ENCODE measurements around the gene RRP8. TPM values are rescaled to one million over a fixed set of nuclear protein-coding genes. Genes with fewer than 3 reads are reported as not detected.

The RRP8 gene
- total RNA-seq, 1 donor from 2014 or later: 14.6 TPM

GRCh38 chr11:6601041-6601461, 2.4 kb downstream of the RRP8 start:
- peaks cover 14% of the 10 kb centered on the region for H3K4me1 Mint-ChIP-seq (ENCODE audit: unreplicated experiment)
- TF ChIP-seq CTCF (IDR thresholded peaks at IDR 0.05; ENCODE audit: unreplicated experiment): no peak

GRCh38 chr11:6599881-6600390, 3.5 kb downstream of the RRP8 start:
- TF ChIP-seq CTCF (IDR thresholded peaks at IDR 0.05; ENCODE audit: unreplicated experiment): no peak
- Mint-ChIP-seq H3K27ac (ENCODE audit: unreplicated experiment) (no peak overlapping the region), H3K27me3 (ENCODE audit: unreplicated experiment) (peaks cover 7% of the 10 kb centered on the region), H3K4me1 (ENCODE audit: unreplicated experiment) (peaks cover 9% of the 10 kb centered on the region), H3K4me3 (ENCODE audit: unreplicated experiment) (peak overlapping the region; percentile 38), H3K9me3 (ENCODE audit: unreplicated experiment) (no peaks in the 10 kb centered on the region), H3K36me3 (ENCODE audit: low read depth, unreplicated experiment) (peaks cover 31% of the 10 kb centered on the region)
- DNase-seq (ENCODE audit: low spot score): no peak

More at GRCh38 chr11:6601041-6601461, 2.4 kb downstream of the RRP8 start:
- Mint-ChIP-seq H3K27ac (ENCODE audit: unreplicated experiment) (no peak overlapping the region), H3K36me3 (ENCODE audit: low read depth, unreplicated experiment) (peaks cover 33% of the 10 kb centered on the region), H3K27me3 (ENCODE audit: unreplicated experiment) (peaks cover 10% of the 10 kb centered on the region), H3K9me3 (ENCODE audit: unreplicated experiment) (no peaks in the 10 kb centered on the region), H3K4me3 (ENCODE audit: unreplicated experiment) (peak overlapping the region; percentile 23)
- peak; percentile 2 for DNase-seq (ENCODE audit: low spot score)

GRCh38 chr11:6599449-6599848, 4.0 kb downstream of the RRP8 start:
- Mint-ChIP-seq H3K4me3 (ENCODE audit: unreplicated experiment) (peak overlapping the region; percentile 38), H3K27ac (ENCODE audit: unreplicated experiment) (no peak overlapping the region), H3K9me3 (ENCODE audit: unreplicated experiment) (no peaks in the 10 kb centered on the region), H3K4me1 (ENCODE audit: unreplicated experiment) (peaks cover 12% of the 10 kb centered on the region), H3K27me3 (ENCODE audit: unreplicated experiment) (peaks cover 7% of the 10 kb centered on the region), H3K36me3 (ENCODE audit: low read depth, unreplicated experiment) (peaks cover 31% of the 10 kb centered on the region)
- peak; percentile 1 for DNase-seq (ENCODE audit: low spot score)
- TF ChIP-seq CTCF (IDR thresholded peaks at IDR 0.05; ENCODE audit: unreplicated experiment): no peak

- Mint-ChIP-seq H3K27me3 (ENCODE audit: unreplicated experiment) (peaks cover 11% of the 10 kb centered on the region), H3K36me3 (ENCODE audit: low read depth, unreplicated experiment) (peaks cover 35% of the 10 kb centered on the region), H3K9me3 (ENCODE audit: unreplicated experiment) (no peaks in the 10 kb centered on the region), H3K4me1 (ENCODE audit: unreplicated experiment) (peaks cover 16% of the 10 kb centered on the region), H3K4me3 (ENCODE audit: unreplicated experiment) (no peak overlapping the region), H3K27ac (ENCODE audit: unreplicated experiment) (no peak overlapping the region)
- no peak for TF ChIP-seq CTCF (IDR thresholded peaks at IDR 0.05; ENCODE audit: unreplicated experiment)
- no peak for DNase-seq (ENCODE audit: low spot score)
Measured at GRCh38 chr11:6598555-6598954, 4.9 kb downstream of the RRP8 start.

GRCh38 chr11:6596239-6596877, 7.1 kb downstream of the RRP8 start:
- H3K27me3 Mint-ChIP-seq (ENCODE audit: unreplicated experiment): peaks cover 6% of the 10 kb centered on the region
- no peak overlapping the region for H3K4me3 Mint-ChIP-seq (ENCODE audit: unreplicated experiment)
- H3K36me3 Mint-ChIP-seq (ENCODE audit: low read depth, unreplicated experiment): peaks cover 33% of the 10 kb centered on the region
- H3K9me3 Mint-ChIP-seq (ENCODE audit: unreplicated experiment): no peaks in the 10 kb centered on the region
- H3K27ac Mint-ChIP-seq (ENCODE audit: unreplicated experiment): no peak overlapping the region
- TF ChIP-seq CTCF (IDR thresholded peaks at IDR 0.05; ENCODE audit: unreplicated experiment): no peak
- no peak for DNase-seq (ENCODE audit: low spot score)
- H3K4me1 Mint-ChIP-seq (ENCODE audit: unreplicated experiment): peaks cover 7% of the 10 kb centered on the region
